Fibroblast of pulmonary artery (primary cell): ENCODE measurements around the gene PSMA2.

Experiments
- DNase-seq: peaks from one replicate; pipeline ENCODE4 v3.0.0-alpha.2; 2010; ENCODE audit warnings: low read depth
- H3K4me3 ChIP-seq: replicated peaks from 2 replicates; pipeline ENCODE4 v1.5.1; 2011; ENCODE audit warnings: low read depth, mild to moderate bottlenecking, control low read depth, low read length, moderate library complexity
- TF ChIP-seq, protein P1 (sequence below): IDR thresholded peaks from 2 replicates; pipeline ENCODE4 v1.5.1; 2011; ENCODE audit warnings: mild to moderate bottlenecking, control low read depth, low read length, inconsistent platforms; ENCODE audit errors: missing control alignments

The PSMA2 gene

DNA sequence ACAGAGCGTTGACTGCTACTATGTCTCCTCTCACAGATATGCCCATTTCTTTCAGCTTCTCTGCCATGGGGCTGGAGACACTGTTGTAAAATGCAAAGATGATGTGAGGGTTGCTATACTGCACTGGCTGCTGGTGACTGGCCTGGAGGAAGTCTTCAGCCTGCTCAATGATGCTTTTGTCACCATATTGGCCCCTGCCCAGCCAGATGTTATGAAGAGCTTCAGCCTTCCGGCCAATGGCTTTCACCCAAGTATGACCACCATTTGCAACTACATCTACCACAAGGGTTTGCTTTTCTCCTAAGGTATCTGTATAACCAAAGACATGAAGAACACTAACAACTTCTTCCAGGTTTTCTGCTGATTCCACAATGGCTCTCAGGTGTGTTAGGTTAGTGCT, 21.7 kb downstream of the PSMA2 start:
- DNase-seq = no peak
- TF ChIP-seq, protein P1, sequence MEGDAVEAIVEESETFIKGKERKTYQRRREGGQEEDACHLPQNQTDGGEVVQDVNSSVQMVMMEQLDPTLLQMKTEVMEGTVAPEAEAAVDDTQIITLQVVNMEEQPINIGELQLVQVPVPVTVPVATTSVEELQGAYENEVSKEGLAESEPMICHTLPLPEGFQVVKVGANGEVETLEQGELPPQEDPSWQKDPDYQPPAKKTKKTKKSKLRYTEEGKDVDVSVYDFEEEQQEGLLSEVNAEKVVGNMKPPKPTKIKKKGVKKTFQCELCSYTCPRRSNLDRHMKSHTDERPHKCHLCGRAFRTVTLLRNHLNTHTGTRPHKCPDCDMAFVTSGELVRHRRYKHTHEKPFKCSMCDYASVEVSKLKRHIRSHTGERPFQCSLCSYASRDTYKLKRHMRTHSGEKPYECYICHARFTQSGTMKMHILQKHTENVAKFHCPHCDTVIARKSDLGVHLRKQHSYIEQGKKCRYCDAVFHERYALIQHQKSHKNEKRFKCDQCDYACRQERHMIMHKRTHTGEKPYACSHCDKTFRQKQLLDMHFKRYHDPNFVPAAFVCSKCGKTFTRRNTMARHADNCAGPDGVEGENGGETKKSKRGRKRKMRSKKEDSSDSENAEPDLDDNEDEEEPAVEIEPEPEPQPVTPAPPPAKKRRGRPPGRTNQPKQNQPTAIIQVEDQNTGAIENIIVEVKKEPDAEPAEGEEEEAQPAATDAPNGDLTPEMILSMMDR = no peak
- peak overlapping the region; percentile 82 for H3K4me3 ChIP-seq

DNA sequence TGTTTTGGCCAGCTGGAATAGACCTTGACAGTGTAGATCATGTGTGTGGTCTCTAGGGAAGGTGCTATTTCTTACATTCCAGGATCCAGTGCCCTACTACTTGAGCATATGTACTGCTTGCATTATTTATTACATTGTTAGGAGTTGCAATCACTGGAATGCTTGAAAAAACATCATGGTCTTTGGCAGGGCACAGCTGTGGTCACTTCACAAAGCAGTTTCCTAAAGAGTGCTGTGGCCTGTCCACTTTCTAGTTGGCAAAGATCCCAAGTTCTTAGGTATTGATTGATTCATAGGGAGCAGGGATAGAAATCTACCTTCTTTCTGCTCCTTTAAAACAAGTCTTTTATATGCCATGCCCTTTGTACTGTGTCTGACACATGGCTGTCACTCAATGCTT, 24.7 kb downstream of the PSMA2 start:
- H3K4me3 ChIP-seq = no peak overlapping the region
- DNase-seq = peak; percentile 37
- TF ChIP-seq, protein P1 = no peak

DNA sequence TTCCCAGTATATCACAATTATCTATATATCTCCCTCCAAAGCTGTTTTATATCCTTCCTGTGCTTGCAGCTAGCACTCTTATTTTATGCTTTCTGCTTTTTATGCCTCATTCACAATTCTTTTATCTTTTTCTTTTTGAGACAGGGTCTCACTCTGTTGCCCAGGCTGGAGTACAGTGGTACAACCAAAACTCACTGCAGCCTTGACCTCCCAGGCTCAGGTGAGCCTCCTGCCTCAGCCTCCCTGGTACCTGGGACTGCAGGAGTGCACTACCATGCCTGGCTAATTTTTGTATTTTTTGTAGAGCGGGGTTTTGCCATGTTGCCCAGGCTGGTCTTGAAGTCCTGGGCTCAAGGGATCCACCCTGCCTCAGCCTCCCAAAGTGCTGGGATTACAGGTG, 25.8 kb downstream of the PSMA2 start:
- no peak for DNase-seq
- H3K4me3 ChIP-seq = no peak overlapping the region
- TF ChIP-seq, protein P1 = no peak

DNA sequence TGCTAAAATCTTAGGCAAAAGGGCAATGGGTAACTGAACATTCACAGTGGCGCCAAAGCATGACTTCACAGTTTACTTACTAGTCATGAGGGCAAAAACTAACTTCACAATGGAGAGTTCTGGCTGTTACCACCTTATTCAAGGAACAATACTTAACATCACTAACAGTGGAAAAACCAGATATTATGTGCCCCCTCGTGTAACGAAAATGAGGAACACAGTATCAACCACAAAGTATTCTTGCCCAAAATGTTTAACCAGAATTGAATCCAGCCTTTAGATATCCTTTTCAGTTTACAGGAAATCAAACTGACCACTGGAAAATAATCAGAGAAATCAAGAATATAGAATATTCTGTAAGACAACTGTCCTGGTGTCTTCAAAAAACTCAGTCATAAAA, 29.6 kb downstream of the PSMA2 start:
- no peak for DNase-seq
- H3K4me3 ChIP-seq = no peak overlapping the region
- TF ChIP-seq, protein P1 = no peak

DNA sequence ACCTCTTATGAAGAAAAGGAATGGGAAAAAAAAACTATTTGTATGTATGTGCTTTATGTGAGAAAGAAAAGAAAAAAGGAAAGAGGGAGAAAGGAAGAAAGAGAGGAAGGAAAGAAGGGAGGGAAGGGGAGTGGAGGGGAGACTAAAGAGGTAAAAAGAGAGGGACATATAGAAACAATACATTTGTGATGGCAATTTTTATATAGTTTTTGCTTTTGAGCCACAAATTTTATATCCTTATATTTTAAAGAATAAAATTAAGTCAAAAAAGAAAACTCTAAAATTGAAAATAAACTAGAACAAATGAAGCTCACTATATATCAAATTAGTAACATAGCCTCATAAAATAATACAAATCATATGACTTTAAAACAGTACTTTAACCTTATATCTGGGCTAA, 31.1 kb downstream of the PSMA2 start:
- TF ChIP-seq, protein P1 = no peak
- no peak for DNase-seq
- no peak overlapping the region for H3K4me3 ChIP-seq

DNA sequence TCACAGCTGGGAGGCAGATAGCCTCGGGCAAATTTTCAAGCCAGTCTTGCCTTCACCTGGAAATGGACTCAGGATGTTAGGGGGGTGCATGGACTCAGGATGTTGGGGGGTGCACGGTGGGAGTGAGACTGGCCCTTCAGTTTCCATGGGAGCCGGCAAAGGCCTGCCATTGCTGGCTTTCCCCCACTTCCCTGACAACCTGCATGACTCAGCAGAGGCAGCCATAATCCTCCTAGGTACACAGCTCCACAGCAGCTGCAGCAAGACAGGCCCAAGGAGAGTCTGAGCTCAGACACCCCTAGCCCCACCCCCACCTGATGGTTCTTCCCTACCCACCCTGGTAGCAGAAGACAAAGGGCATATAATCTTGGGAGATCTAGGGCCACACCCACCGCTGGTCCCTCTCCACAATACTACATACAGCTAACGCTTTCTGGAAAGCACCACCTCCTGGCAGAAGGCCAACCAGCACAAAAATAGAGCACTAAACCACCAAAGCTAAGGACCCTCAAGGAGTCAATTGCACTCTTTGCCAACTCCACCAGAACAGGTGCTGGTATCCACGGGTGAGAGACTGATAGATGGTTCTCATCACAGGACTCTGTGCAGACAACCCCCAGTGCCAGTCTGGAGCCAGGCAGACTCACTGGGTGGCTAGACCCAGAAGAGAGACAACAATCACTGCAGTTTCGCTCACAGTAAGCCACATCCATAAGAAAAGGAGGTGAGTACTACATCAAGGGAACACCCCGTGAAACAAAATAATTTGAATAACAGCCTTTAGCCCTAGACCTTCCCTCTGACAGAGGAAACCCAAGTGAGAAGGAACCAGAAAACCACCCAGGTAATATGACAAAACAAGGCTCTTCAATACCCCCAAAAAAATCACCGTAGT, 38.4 kb downstream of the PSMA2 start:
- TF ChIP-seq, protein P1 = no peak
- H3K4me3 ChIP-seq = no peak overlapping the region
- DNase-seq = no peak
